Endothelial cell of umbilical vein (primary cell): ENCODE data around the gene KAZALD1. TPM values are rescaled to one million over a fixed set of nuclear protein-coding genes. Genes with fewer than 3 reads are reported as not detected.

ENCODE experiments used
- BruUV-seq: library from RNA; stranded (reverse); fragments of 400-500 nt; replicated peaks from 2 replicates; lab custom pipeline; 2021; lab: Mats Ljungman, UMichigan
- CTCF ChIA-PET: fragments of 300-600, 350-600 bp; sonication (Branson Sonifier 250); formaldehyde crosslinking; loops from one replicate; lab custom pipeline; 2021; ENCODE audit warnings: antibody characterized with exemption, inconsistent platforms; lab: Charles Lee
- POLR2A ChIA-PET: fragments of 300-600, 350-600 bp; sonication (Branson Sonifier 250); formaldehyde crosslinking; loops from one replicate; lab custom pipeline; 2021; ENCODE audit warnings: antibody characterized with exemption, inconsistent platforms; lab: Charles Lee
- DNase-seq: peaks from one replicate; pipeline ENCODE4 v3.0.0-alpha.2; 2011; ENCODE audit warnings: low read depth, low spot score
- FAIRE-seq: peaks from 2 replicates; lab custom pipeline; 2011; peaks lifted over from hg19 to GRCh38; lab: Jason Lieb, UNC
- H2AFZ ChIP-seq: 2 replicates; pipeline ENCODE4 v1.6.0; 2012; ENCODE audit warnings: low read depth, low read length, control low read depth, inconsistent platforms
- H3K27ac ChIP-seq: 2 replicates; pipeline ENCODE4 v1.5.1; 2011; ENCODE audit warnings: low read depth, mild to moderate bottlenecking, control low read depth, low read length, moderate library complexity; ENCODE audit not compliant: insufficient read depth
- H3K27me3 ChIP-seq, 2 experiments: 2 replicates each; pipeline versions ENCODE4 v1.6.0 to v1.6.1; 2011; ENCODE audit warnings: low read length in 2 of 2, mixed read lengths in 1 of 2; ENCODE audit not compliant: control insufficient read depth in 2 of 2, insufficient read depth in 2 of 2
- H3K36me3 ChIP-seq, 2 experiments: 2 replicates in 1 of 2; 3 replicates in 1 of 2; pipeline ENCODE4 v1.5.1; 2011; ENCODE audit warnings: low read length in 2 of 2, mild to moderate bottlenecking in 1 of 2, moderate library complexity in 1 of 2; ENCODE audit not compliant: control insufficient read depth in 2 of 2, insufficient read depth in 2 of 2; ENCODE audit errors: extremely low read depth in 1 of 2
- H3K4me1 ChIP-seq: 3 replicates; pipeline ENCODE4 v1.5.1; 2011; ENCODE audit warnings: mild to moderate bottlenecking, low read length; ENCODE audit not compliant: control insufficient read depth, insufficient read depth; ENCODE audit errors: extremely low read depth
- H3K4me2 ChIP-seq: 2 replicates; pipeline ENCODE4 v1.6.1; 2011; ENCODE audit warnings: low read length, control low read depth, mixed read lengths; ENCODE audit not compliant: insufficient read depth
- H3K4me3 ChIP-seq, 3 experiments: fragments of 200-600 bp in 1 of 3; sonication (generic), shearing (Covaris generic) in 1 of 3; replicated peaks in 1 of 3; 2 replicates each; pipeline ENCODE4 v1.5.1; 2011 to 2016; ENCODE audit warnings: control low read depth in 3 of 3, low read length in 3 of 3, mild to moderate bottlenecking in 2 of 3, inconsistent platforms in 1 of 3, low read depth in 1 of 3, moderate library complexity in 1 of 3; ENCODE audit not compliant: insufficient read depth in 1 of 3
- H3K79me2 ChIP-seq: 2 replicates; pipeline ENCODE4 v1.6.0; 2012; ENCODE audit warnings: low read length, inconsistent platforms; ENCODE audit not compliant: control insufficient read depth, insufficient read depth
- H3K9ac ChIP-seq: replicated peaks from 2 replicates; pipeline ENCODE3; 2011; ENCODE audit warnings: low read length, control low read depth; ENCODE audit not compliant: insufficient read depth; ENCODE audit errors: extremely low read depth
- H3K9me1 ChIP-seq: replicated peaks from 3 replicates; pipeline ENCODE4 v1.6.0; 2011; ENCODE audit warnings: mild to moderate bottlenecking, low read length; ENCODE audit not compliant: control insufficient read depth, insufficient read depth; ENCODE audit errors: extremely low read depth
- H3K9me3 ChIP-seq: replicated peaks from 2 replicates; pipeline ENCODE4 v1.5.1; 2012; ENCODE audit warnings: low read length, inconsistent platforms; ENCODE audit not compliant: control insufficient read depth, insufficient read depth
- H4K20me1 ChIP-seq: replicated peaks from 2 replicates; pipeline ENCODE3; 2011; ENCODE audit warnings: mild to moderate bottlenecking, low read length; ENCODE audit not compliant: control insufficient read depth, insufficient read depth; ENCODE audit errors: extremely low read depth
- EZH2 ChIP-seq: IDR thresholded peaks from 2 replicates; pipeline ENCODE4 v1.6.1; 2012; ENCODE audit warnings: borderline replicate concordance, low read depth, mild to moderate bottlenecking, moderate library complexity, low read length, inconsistent platforms; ENCODE audit not compliant: severe bottlenecking
- FOS ChIP-seq: IDR thresholded peaks from 2 replicates; pipeline ENCODE4 v1.6.1; 2011; ENCODE audit warnings: mild to moderate bottlenecking, low read length, moderate library complexity, borderline replicate concordance; ENCODE audit not compliant: insufficient read depth
- GATA2 ChIP-seq: IDR thresholded peaks from 2 replicates; pipeline ENCODE4 v1.7.0; 2011; ENCODE audit warnings: low read depth, mild to moderate bottlenecking, moderate library complexity, mixed read lengths, low read length; ENCODE audit not compliant: insufficient read length, insufficient read depth
- JUN ChIP-seq: IDR thresholded peaks from 2 replicates; pipeline ENCODE4 v1.6.1; 2011; ENCODE audit warnings: borderline replicate concordance, low read depth; ENCODE audit not compliant: insufficient read length, insufficient read depth
- MYC ChIP-seq: IDR thresholded peaks from one replicate; pipeline ENCODE4 v1.6.1; 2011; ENCODE audit warnings: mild to moderate bottlenecking, low read depth, low read length
- POLR2AphosphoS5 ChIP-seq: IDR thresholded peaks from 2 replicates; pipeline ENCODE4 v1.6.1; 2012; ENCODE audit warnings: low read depth, mild to moderate bottlenecking, control low read depth, low read length, moderate library complexity; ENCODE audit not compliant: insufficient read depth
- dilution Hi-C: fragments of 300-500 bp; cut with MboI; formaldehyde crosslinking; loops from one replicate; pipeline ENCODE4 v1.15.0; 2019; ENCODE audit warnings: low sequenced_read_pairs; ENCODE audit not compliant: extremely low pct_ligation_motif_present
- intact Hi-C: fragments of 100-400 bp; cut with micrococcal nuclease; formaldehyde crosslinking; loops from one replicate; pipeline ENCODE4 v1.10.0; 2022
- polyA plus RNA-seq, 4 experiments: library from polyadenylated mRNA; depleted of rRNA in 3 of 4; stranded (reverse) in 3 of 4; unstranded in 1 of 4; fragments of >200 nt; gene quantifications; 2 replicates each; pipeline versions ENCODE4 v1.2.1 to v1.2.3, GENCODE V29; 2011 to 2012; ENCODE audit warnings: missing spikeins in 1 of 4
- total RNA-seq: library from RNA; stranded (reverse); gene quantifications from 2 replicates; pipeline ENCODE4 v1.2.3, GENCODE V29; 2021
- TF ChIP-seq, protein P1 (sequence below), 2 donors: IDR thresholded peaks; 1 replicate in 1 of 2; 2 replicates in 1 of 2; pipeline ENCODE4 v1.5.1; 2011; ENCODE audit warnings: low read length in 2 of 2, mild to moderate bottlenecking in 2 of 2, moderate library complexity in 2 of 2, control low read depth in 1 of 2, inconsistent platforms in 1 of 2, low read depth in 1 of 2; ENCODE audit not compliant: insufficient read depth in 1 of 2; ENCODE audit errors: extremely low read depth in 1 of 2
- TF ChIP-seq, protein P2 (sequence below): IDR thresholded peaks from 2 replicates; pipeline ENCODE4 v1.6.1; 2011; ENCODE audit not compliant: insufficient read depth, insufficient read length

KAZALD1 gene
- total and polyA plus RNA-seq, 2 donors (not counting 3 experiments of a cell fraction or from before 2014, with no cell fraction given): 3.0 to 3.3 TPM

DNA sequence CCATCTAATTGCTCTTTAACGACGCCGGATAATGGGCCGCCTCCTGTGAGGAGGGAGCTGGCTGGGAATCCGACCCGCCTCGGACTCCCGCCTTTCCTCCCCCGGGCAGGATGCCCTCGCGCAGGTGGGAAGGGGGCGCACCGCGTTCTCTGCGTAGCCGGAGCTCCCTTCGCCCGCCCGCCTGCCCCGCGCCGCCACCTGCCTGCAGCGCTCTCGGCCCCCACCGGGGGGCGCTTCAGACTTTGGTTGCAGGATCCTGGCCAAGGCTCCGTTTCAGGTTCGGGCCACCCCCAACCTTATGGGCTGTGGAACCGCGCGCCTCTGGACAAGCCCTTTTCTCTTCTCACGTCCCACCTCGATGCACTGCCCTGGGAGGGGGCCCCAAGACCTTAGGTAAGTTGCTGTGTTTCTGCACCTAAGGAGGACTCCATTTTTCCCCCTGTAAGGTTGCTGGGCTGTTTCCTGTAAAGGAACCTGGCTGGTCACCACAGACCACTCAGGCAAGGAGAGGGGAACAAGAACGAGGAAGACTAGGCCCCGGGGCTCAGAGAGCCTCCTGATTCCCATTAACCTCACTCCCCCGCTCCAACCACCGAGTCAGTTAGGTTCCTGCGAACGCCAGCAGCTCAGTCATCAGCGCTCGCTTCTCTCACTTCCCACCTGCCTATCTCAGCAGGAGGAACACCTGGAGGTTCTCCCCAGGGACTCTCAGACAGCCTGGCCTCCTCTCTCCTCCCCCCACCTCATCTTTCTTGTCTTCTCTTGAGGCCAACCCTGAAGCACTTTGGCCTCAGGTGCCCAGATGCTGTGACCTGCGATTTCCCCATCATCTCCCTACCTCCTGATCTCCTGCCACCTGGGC, 11.3 kb upstream of the KAZALD1 start:
- dilution Hi-C loops (no loop called here), intact Hi-C loops (loop anchor here (1.0 kb wide), 1 partner anchor 17 kb away; no protein-coding TSS in a partner anchor)
- H3K4me3 ChIP-seq: no peak overlapping the region
- H4K20me1 ChIP-seq: no peaks in the 10 kb centered on the region
- no peaks in the 10 kb centered on the region for H3K9me3 ChIP-seq
- no peak overlapping the region for H2AFZ ChIP-seq
- H3K9me1 ChIP-seq: no peaks in the 10 kb centered on the region
- H3K79me2 ChIP-seq: no peaks in the 10 kb centered on the region
- TF ChIP-seq GATA2: no peak
- TF ChIP-seq JUN: no peak
- TF ChIP-seq, protein P1, sequence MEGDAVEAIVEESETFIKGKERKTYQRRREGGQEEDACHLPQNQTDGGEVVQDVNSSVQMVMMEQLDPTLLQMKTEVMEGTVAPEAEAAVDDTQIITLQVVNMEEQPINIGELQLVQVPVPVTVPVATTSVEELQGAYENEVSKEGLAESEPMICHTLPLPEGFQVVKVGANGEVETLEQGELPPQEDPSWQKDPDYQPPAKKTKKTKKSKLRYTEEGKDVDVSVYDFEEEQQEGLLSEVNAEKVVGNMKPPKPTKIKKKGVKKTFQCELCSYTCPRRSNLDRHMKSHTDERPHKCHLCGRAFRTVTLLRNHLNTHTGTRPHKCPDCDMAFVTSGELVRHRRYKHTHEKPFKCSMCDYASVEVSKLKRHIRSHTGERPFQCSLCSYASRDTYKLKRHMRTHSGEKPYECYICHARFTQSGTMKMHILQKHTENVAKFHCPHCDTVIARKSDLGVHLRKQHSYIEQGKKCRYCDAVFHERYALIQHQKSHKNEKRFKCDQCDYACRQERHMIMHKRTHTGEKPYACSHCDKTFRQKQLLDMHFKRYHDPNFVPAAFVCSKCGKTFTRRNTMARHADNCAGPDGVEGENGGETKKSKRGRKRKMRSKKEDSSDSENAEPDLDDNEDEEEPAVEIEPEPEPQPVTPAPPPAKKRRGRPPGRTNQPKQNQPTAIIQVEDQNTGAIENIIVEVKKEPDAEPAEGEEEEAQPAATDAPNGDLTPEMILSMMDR (IDR thresholded peaks at IDR 0.05; ENCODE audit: extremely low read depth in 1 of 2, insufficient read depth in 1 of 2, low read depth in 1 of 2, low read length in 2 of 2): peak; percentile 87 to 97
- TF ChIP-seq, protein P2, sequence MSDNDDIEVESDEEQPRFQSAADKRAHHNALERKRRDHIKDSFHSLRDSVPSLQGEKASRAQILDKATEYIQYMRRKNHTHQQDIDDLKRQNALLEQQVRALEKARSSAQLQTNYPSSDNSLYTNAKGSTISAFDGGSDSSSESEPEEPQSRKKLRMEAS: no peak
- no peak for TF ChIP-seq POLR2AphosphoS5
- peak; percentile 83 for TF ChIP-seq EZH2
- TF ChIP-seq FOS: no peak
- TF ChIP-seq MYC: no peak
- POLR2A ChIA-PET: interaction anchor here (0.8 kb wide), 1 partner anchor 10 kb away, joined by 3 read pairs; no protein-coding TSS in a partner anchor
- H3K4me1 ChIP-seq: no peaks in the 10 kb centered on the region
- BruUV-seq: no TSS peak
- H3K4me2 ChIP-seq: no peak overlapping the region
- CTCF ChIA-PET: interaction anchor here (0.6 to 9.9 kb wide), 36 partner anchors 11 to 531 kb away, joined by 3 to 290 read pairs (median 5); partner anchors contain the start of genes KAZALD1, PDZD7 and SFXN3
- DNase-seq (peak; percentile 49), FAIRE-seq (peak; percentile 76)
- H3K27me3 ChIP-seq: peaks cover 36 to 38% of the 10 kb centered on the region in 2 experiments
- H3K9ac ChIP-seq: no peak overlapping the region
- H3K27ac ChIP-seq: no peak overlapping the region
- H3K36me3 ChIP-seq: no peaks in the 10 kb centered on the region
